ENCODE data around the gene MYO3A.

GRCh38 chr10:25965584-25965983 lies 31.6 kb downstream of the MYO3A start:
- TF ChIP-seq, protein P1, sequence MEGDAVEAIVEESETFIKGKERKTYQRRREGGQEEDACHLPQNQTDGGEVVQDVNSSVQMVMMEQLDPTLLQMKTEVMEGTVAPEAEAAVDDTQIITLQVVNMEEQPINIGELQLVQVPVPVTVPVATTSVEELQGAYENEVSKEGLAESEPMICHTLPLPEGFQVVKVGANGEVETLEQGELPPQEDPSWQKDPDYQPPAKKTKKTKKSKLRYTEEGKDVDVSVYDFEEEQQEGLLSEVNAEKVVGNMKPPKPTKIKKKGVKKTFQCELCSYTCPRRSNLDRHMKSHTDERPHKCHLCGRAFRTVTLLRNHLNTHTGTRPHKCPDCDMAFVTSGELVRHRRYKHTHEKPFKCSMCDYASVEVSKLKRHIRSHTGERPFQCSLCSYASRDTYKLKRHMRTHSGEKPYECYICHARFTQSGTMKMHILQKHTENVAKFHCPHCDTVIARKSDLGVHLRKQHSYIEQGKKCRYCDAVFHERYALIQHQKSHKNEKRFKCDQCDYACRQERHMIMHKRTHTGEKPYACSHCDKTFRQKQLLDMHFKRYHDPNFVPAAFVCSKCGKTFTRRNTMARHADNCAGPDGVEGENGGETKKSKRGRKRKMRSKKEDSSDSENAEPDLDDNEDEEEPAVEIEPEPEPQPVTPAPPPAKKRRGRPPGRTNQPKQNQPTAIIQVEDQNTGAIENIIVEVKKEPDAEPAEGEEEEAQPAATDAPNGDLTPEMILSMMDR (IDR thresholded peaks at IDR 0.05; ENCODE audit: low read depth, low read length, poor library complexity, severe bottlenecking) = no peak
- TF ChIP-seq EZH2phosphoT487 (IDR thresholded peaks at IDR 0.05; ENCODE audit: borderline replicate concordance, low read length) = no peak
